NCI-H345 (cell line): ENCODE measurements around the gene ACMSD.
"Not testable (repeated sequence)": the region's sequence is repeated elsewhere in the genome, so short reads cannot be mapped to it uniquely, and the experiment has no call there.

Experiments
- DNase-seq: peaks from one replicate; lab custom pipeline; 2025; lab: John Stamatoyannopoulos, UW

ACMSD gene

DNA sequence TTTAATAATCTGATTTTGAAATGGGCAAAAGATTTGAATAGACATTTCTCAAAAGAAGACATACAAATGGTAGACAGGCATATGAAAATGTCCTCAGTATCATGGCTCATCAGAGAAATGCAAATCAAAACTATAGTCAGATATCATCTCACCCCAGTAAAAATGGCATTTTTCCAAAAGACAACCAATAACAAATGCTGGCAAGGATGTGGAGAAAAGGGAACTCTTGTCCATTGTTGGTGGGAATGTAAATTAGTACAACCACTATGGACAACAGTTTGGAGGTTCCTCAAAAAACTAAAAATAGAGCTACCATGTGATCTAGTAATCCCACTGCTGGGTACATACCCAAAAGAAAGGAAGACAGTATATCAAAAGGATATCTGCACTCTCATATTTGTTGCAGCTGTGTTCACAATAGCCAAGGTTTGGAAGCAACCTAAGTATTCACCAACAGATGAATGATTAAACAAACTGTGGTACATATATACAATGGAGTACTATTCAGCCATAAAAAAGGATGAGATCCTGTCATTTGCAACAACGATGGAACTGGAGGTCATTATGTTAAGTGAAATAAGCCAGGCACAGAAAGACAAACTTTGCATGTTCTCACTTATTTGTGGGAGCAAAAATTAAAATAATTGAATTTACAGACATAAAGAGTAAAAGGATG, 69.2 kb downstream of the ACMSD start:
- not testable (repeated sequence) for DNase-seq

DNA sequence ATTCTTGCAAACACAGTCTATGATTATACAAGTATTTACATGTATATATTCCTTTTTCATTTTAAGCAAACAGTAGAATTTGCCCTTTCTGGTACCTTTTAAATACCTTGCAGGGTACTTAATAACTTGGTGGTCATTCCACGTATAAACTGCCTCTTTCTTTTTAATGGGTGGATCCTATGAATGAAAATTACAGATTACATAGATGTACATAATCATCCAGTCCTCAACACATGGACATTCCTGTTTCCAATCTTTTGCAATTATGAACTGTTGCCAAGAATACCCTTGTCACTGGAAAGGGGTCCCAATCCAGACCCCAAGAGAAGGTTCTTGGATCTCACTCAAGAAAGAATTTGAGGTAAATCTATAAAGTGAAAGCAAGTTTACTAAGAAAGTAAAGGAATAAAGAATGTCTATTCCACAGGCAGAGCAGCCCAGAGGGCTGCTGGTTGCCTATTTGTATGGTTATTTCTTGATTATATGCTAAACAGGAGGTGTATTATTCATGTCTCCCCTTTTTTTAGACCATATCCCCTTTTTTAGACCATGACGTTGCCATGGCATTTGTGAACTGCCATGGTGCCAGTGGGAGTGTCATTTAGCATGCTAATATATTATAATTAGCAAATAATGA, 72.5 kb downstream of the ACMSD start:
- no peak for DNase-seq

DNA sequence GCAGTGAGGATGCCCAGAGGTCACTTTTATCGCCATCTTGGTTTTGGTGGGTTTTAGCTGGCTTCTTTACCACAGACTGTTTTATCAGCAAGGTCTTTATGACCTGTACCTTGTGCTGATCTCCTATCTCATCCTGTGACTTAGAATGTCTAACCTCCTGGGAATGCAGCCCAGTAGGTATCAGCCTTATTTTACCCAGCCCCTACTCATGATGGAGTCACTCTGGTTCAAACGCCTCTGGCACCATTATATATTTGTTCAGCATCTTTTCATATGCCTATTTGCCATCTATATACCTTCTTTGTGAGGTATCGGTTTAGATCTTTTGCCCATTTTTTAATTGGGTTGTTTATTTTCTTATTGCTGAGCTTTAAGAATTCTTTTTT, 73.0 kb downstream of the ACMSD start:
- DNase-seq, result no peak

DNA sequence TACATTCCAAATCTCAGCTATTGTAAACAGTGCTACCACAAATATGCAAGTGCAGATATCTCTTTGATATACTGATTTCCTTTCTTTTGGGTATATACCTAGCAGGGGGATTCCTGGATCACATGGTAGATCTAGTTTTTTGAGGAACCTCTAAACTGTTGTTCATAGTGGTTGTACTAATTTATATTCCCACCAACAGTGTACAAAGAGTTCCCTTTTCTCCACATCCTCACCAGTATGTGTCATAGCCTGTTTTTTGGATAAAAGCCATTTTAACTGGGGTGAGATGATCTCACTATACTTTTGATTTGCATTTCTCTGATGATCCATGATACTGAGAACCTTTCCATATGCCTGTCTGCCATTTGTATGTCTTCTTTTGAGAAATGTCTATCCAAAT, 73.9 kb downstream of the ACMSD start:
- no peak for DNase-seq

DNA sequence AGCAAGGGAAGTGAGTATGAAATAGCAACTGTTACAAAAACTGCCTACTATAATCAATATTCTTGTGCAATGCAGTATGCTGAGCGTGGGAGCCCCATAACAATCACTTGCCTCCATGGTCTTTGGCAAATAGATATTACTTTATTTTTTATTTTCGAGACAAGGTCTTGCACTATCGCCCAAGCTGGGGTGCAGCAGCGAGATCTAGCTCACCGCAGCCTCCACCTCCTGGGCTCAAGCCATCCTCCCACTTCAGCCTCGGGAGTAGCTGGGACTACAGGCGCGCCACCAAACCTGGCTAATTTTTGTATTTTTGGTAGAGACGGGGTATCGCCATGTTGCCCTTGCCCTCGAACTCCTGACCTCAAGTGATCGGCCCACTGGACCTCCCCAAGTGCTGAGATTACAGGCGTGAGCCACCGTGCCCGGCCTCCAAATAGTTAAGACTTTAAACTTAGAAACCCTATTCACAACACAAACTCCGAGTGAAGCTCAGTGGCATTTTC, 79.0 kb downstream of the ACMSD start:
- no peak for DNase-seq

DNA sequence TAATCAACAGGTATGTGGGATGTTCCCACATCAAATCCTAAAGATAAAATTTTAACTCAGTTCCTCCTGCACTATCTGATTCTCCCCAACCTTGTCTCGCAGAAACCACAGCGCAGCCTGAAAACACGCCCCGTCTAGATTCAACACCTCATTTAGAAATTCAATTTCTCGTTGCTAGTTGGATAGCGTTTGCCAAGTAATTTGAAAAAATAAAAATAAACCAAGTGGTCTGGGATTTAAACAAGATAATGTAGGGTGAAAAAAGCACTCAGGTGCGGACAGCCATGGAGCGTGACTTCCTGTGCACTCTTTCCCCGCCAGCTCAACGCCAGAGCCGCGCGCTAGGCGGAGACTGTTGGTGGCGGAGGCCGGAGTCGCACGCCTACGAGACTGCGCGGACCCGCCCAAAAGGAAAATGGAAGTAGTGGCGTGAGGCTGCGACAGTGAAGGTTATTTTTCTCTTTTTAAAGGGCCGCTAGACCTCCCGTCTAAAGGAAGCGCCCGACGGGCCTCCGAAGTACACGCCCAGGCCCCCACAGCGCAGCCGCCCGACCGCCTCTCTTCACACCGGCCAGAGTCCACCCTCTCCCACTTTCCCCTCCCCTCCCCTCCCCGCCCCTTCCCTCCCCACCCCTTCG, 79.6 kb downstream of the ACMSD start:
- DNase-seq, result peak; percentile 98

DNA sequence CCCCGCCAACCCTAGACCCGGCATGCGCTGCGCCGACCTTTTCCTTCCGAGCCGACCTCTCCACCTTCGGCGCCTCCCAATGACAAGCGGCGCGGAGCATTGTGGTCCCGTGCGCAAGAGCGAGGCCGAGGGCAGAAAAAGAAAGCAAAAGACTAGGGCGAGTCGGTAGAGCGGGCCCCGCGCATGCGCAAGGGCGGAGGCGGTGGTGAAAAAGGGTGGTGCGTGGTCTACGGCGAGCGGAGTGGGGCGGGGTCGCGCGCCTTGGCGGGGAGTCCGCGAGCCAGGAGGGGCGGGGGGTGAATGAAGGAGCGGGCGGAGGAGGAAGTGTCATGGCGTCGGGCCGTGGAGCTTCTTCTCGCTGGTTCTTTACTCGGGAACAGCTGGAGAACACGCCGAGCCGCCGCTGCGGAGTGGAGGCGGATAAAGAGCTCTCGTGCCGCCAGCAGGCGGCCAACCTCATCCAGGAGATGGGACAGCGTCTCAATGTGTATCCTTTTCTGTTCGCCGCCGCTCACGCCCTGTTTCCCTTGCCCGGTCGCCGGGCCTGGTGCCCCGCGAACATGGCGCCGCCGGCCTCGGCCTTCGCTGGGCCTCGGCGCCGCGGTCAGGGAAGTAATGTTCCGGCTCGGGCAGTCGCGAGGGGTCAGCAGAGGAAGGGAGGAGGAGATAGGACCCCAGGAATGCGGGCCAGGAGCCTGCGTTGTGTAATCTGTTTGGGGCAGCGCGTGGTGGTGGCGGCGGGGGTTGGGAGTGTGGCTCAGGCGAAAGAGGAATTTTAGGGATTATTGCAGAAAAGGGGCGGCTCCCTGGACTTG, 80.3 kb downstream of the ACMSD start, which contains the start of gene CCNT2:
CCNT2 (plus strand) TSS at position 297 of the 815 bp plus-strand sequence; CDS start at position 330, 33 bp downstream.
- peak; percentile 99 for DNase-seq

DNA sequence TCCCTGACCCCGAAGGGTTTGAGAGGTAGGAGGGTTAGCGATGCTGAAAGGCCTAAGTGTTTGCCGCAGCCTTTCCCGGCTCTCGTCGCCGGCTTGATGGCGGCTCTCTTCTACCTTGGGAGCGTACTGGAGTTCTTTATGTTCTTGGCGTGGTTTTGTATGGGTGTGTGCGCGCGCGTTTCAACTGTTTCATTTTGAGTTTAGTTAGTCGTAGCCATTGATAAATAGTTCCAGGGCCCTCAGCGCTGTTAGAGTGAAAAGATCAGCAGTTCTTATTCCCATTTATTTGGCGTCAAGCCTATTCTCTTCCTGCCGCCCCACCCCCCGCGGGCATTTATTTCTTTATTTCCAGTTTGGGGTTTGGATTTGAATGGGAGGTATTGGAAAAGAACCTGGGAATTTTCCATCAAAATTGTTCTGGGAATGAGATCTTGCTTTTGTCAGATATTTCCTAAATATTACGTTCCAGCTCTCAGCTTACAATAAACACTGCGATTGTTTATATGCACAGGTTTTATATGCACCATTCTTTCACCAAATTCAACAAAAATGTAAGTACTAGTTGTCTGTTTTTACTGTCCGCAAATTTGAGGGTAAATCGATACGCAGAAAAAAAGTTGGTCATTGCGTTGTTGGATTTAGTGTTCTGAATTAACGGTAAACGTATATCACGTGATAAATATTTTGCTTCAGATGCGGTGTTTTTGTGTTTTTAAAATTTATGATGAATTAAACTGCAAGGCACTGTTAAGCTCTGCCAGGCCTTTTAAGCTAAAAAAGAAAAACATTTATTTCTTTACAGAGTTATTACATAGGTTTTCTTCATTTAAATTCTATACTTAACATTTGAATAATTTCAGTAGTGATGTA, 81.2 kb downstream of the ACMSD start:
- DNase-seq, result peak; percentile 45

DNA sequence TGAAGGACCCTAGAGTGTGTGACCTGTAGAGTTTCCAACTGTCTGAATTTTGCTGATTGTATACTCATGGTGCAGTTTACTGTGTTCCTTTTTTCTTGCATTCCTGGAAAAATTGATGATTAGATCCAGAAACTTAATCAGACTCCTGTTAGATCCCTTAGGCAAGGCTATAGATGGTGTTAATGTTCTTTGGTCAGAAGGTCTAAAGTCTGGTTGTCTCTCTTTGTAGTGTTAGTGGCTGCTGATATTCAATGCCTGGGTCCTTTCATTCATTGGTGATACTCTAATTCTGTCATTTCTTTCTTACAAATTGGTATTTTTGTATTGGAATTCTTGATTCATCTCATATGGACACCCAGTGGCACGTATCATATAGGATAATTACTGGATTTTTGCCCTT, 86.5 kb downstream of the ACMSD start:
- no peak for DNase-seq

DNA sequence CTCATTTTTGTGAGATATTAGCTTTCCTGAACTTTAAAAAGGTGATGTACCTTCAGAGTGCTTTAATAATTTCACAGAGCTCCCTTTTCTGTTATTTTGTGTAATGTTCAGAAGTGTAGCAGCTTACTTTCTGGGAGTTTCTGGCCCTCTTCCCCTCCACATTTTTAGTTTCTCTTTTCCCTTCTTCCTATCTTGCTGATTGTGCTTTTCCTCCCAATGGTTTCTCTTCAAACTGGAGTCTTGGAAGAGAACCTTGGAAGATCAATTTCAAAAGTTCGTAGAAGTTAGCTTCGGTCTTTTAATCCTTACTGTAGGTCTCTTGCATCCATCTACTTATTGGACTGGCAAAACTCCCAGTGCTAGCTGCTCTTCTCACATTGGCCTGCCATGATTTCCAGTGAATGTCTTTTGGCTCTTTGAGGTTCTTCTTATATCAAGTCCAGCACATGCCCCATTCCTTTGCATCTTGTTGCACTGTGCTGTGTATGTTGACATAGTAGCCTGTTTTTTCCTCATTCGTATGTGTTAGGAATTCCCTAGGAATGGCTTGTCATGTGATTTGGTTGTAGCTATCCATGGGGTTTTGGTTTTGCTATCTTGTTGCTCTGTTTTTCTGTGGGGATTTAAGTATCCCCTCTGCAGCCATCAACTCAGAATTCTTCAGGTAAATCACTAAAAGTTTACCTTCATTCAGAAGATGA, 88.0 kb downstream of the ACMSD start:
- no peak for DNase-seq

DNA sequence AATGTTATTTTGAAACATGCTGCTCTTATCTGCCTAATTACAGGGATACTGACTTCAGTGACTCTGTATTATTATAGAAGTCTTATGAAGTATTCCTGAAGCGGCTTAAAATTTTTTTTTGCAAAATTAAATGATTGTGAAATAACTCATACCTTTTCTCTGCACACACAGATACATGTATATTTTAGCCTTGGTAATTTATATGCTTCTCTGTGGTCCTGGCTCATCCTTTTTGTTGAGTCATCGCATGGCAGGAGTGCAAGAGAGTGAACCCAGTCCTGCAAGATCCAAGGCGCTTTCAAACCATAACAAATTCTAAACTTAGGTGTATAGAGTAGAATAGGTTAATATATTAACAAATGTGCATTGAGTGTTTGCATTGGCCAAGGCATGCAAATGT, 88.8 kb downstream of the ACMSD start:
- DNase-seq, result no peak

DNA sequence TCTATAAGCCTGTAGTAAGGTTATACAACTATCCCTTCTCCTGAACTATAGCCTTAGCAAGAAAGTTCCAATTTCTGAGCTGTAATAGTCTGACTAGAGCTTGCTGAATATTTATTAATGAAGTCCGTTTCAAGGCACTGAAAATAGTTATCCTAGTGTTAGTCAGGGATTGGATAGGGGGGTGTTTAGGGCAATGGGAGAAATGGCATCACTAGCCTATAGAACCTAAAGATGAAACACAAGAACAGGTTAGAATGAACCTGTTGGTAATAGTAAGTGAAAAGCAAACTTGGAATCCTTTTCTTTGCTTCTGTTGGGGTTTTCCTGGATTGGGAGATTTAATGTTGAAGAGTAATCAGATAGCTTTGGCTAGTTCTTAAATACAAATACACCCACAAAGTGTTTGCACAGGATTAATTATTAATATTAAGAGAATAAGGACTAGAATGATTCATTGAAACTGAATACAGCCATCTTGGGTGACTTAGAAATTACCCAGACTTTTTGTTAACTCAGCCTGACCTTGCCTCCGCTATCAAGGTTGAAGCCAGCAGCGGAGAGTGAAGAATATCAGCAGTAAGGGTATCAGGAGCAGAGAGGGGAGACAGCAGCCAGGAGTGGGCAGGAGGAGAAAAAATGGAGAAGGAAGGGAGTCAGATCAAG, 94.6 kb downstream of the ACMSD start:
- no peak for DNase-seq

DNA sequence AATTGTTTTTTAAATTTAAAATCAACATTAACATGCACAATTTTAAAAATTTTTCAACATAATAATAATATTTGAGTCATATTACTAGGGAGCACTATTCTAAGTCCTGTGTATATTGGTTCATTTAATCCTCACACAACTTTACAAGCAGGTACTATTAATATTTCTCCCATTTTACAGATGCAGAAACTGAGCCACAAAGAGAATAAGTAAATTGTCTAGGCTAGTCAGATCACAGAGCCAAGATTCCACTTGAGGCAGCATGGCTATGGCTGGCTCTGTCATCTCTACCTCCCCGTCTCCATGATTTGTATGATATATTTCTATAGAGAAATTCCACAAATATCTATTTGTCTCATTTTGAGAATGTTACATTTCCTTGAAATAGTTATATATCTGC, 95.3 kb downstream of the ACMSD start:
- no peak for DNase-seq

DNA sequence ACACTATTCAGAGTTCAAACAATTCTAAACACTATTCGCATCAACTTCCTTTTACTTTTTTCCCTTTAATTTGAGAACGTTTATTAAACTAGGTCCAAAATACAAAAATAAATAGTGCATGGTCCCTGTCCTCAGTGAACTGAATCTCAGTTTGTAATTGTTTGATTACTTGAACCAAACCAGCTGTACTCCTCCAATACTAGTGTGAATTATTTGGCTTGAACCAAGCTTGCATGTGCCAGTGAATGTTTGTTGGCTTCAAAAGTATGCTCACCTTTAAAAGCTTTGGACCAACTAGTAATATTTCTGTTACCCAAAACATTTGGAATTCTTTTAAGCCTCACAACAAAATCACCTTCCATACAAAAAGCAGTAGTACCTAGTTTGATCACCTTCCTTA, 95.7 kb downstream of the ACMSD start:
- DNase-seq, result no peak

DNA sequence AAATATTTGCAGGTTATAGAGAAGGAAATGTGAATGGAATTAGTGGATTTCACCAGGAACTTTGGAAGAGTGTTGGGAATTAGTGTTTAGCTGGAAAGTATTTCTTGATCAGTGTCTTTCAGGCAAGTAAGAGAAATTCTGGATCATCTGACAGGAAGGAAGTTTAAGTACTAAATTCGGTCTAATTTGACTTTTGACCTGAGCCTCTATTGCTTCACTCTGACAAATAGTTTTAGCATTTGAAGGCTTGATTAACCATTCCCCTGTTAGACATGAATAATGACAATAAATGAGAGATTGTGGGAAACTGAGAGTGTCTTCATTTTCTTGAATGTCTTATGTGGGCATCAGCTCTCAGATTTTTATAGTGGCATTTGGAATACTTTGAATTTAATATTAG, 96.2 kb downstream of the ACMSD start:
- DNase-seq, result no peak

DNA sequence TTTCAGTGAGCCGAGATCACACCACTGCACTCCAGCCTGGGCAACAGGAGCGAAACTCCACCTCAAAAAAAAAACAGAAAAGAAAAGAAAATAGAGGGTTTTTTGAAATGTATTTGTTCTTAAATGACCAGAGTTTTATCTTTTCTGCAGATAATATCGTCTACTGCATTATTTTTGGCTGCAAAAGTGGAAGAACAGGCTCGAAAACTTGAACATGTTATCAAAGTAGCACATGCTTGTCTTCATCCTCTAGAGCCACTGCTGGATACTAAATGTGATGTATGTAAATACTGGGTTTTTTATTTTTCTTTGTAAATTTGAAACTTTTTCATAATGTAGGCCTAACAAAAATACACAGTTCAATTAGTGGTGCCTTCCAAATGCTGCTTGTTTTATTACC, 98.3 kb downstream of the ACMSD start:
- DNase-seq, result no peak

DNA sequence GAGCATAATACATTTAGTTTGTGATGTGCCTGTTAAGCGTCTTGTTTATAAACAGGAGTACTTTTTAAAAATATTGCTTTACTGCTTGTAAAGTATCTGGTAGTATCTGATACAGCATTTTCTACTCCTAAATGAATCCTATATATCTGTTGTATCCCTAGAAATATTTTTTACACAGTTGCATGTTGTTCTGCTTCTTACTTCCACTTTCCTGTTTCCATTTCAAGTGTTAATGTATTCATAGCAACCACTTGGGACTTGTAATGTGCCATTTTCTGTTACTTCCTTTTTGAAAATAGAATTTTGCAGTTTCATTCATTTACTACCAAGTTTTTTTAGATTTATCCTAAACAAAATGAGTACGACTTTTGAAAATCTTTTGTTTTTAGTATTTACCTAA, 105.1 kb downstream of the ACMSD start:
- DNase-seq, result no peak

DNA sequence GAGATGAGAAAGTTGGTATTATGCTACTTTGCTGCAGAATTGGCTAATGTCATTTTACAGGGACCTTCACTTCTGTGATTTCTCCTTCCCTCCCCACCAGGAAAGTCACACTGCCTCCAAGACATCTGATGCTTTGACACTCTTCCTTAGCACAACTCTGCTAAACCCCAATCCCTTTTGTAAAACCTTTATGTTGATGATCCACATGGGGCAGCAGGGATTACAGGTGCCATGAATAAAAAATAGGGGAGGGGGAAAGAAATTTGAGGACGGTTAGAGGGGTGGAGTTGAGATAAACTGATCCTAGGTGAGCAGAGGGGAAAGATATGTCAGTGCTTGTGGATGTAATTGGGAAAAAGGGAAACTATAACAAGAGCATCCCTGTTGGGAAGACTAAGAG, 106.6 kb downstream of the ACMSD start:
- no peak for DNase-seq

DNA sequence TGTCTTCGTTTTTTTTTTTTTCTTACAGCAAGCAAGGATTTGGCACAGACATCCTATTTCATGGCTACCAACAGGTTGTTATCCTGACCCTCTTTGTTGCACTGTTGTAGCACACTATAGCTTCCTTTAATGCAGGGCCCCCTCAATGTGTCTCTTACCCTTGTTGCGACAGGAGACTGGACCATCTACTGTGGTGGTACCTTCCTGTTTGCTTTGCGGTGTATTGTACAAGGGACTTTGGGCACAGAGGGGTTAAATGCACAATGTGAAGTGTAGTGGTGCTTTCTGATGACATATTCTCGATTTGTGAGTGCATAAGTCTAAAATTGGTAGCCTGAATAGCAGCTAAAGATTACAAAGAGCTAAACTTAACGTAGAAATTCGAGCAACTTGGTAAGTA, 107.7 kb downstream of the ACMSD start:
- DNase-seq, result no peak

DNA sequence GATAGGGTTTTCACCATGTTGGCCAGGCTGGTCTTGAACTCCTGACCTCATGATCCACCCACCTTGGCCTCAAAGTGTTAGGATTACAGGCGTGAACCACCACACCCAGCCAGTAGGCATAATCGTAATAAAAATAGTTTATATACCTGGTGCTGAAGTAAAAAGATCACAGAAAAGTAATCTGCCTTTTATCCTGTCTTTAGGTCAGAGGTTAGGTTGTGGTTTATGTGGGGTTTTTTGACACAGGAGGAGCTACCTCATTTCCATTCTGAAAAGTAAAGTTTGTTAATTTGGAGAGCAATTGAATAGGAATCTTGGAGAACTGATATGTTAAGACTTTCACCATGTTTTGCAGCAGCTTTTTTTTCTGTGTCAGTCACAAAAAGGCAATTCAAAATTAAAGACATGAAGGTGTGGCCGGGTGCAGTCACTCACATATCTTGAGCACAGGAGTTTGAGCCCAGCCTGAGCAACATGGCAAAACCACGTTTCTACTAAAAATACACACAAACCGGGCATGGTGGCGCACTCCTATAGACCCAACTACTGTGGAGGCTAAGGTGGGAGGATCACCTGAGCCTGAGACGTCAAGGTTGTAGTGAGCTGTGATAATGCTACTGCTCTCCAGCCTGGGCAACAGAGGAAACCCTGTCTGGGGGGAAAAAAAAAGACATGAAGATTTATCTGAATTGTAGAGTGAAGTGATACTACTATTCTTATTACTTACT, 111.7 kb downstream of the ACMSD start:
- no peak for DNase-seq
